IMR-90 (cell line): Measurements from ENCODE around the gene TTLL8. TPM values are rescaled to one million over a fixed set of nuclear protein-coding genes. Genes with fewer than 3 reads are reported as not detected.

Experiments
- ATAC-seq: fragments of 200-7000 bp; cut with Tn5 transposase; 2 replicates; pipeline ENCODE4 v1.9.1; 2020; ENCODE audit warnings: low read depth, mild to moderate bottlenecking, moderate library complexity
- BruUV-seq: library from RNA; stranded (reverse); fragments of 400-500 nt; replicated peaks from 2 replicates; lab custom pipeline; 2021; lab: Mats Ljungman, UMichigan
- CTCF ChIA-PET: fragments of 300-600 bp; formaldehyde crosslinking; extraction: SDS; loops from one replicate; lab custom pipeline; 2021; ENCODE audit warnings: antibody characterized with exemption; lab: Yijun Ruan, JAX
- POLR2A ChIA-PET: fragments of 300-600 bp; sonication (Branson Sonifier 250); formaldehyde crosslinking; loops from one replicate; lab custom pipeline; 2022; ENCODE audit warnings: antibody characterized with exemption; ENCODE audit not compliant: unreplicated experiment; lab: Charles Lee
- DNase-seq: peaks from one replicate; pipeline ENCODE4 v3.0.0; 2013
- H2AFZ ChIP-seq: replicated peaks from 2 replicates; pipeline ENCODE3; 2013; ENCODE audit warnings: low read length, mild to moderate bottlenecking; ENCODE audit not compliant: poor library complexity
- H2AK5ac ChIP-seq: 2 replicates; pipeline ENCODE4 v1.6.1; 2013; ENCODE audit warnings: low read depth, low read length, inconsistent platforms
- H2AK9ac ChIP-seq: replicated peaks from 2 replicates; pipeline ENCODE3; 2013; ENCODE audit warnings: mild to moderate bottlenecking, low read depth, low read length, moderate library complexity; ENCODE audit not compliant: poor library complexity
- H2BK120ac ChIP-seq: 2 replicates; pipeline ENCODE4 v1.6.1; 2013; ENCODE audit warnings: low read depth, low read length, inconsistent platforms
- H2BK15ac ChIP-seq: 3 replicates; pipeline ENCODE4 v1.6.1; 2013; ENCODE audit warnings: low read depth, low read length, inconsistent platforms
- H2BK20ac ChIP-seq: 2 replicates; pipeline ENCODE4 v1.6.1; 2013; ENCODE audit warnings: low read depth, mild to moderate bottlenecking, inconsistent platforms, low read length, moderate library complexity
- H2BK5ac ChIP-seq: 2 replicates; pipeline ENCODE4 v1.6.1; 2013; ENCODE audit warnings: mild to moderate bottlenecking, low read depth, low read length, inconsistent platforms; ENCODE audit not compliant: poor library complexity, severe bottlenecking
- H3K14ac ChIP-seq: replicated peaks from 2 replicates; pipeline ENCODE4 v1.6.1; 2013; ENCODE audit warnings: low read depth, low read length, inconsistent platforms
- H3K18ac ChIP-seq: 2 replicates; pipeline ENCODE4 v1.6.1; 2013; ENCODE audit warnings: low read depth, low read length, control low read depth
- H3K23ac ChIP-seq: 2 replicates; pipeline ENCODE4 v1.6.1; 2013; ENCODE audit warnings: low read depth, low read length, inconsistent platforms
- H3K27ac ChIP-seq: 2 replicates; pipeline ENCODE4 v1.5.1; 2013; ENCODE audit warnings: mild to moderate bottlenecking, control low read depth, low read length; ENCODE audit not compliant: insufficient read depth
- H3K27me3 ChIP-seq: 2 replicates; pipeline ENCODE4 v1.6.1; 2013; ENCODE audit warnings: low read length; ENCODE audit not compliant: control insufficient read depth, insufficient read depth
- H3K36me3 ChIP-seq: 2 replicates; pipeline ENCODE4 v1.6.1; 2013; ENCODE audit warnings: low read length, mixed read lengths; ENCODE audit not compliant: control insufficient read depth, insufficient read depth
- H3K4ac ChIP-seq: 2 replicates; pipeline ENCODE4 v1.6.1; 2013; ENCODE audit warnings: low read depth, low read length, inconsistent platforms
- H3K4me1 ChIP-seq: 2 replicates; pipeline ENCODE4 v1.6.1; 2013; ENCODE audit warnings: low read length, mixed read lengths; ENCODE audit not compliant: control insufficient read depth, insufficient read depth
- H3K4me2 ChIP-seq: 2 replicates; pipeline ENCODE4 v1.6.1; 2013; ENCODE audit warnings: low read depth, mild to moderate bottlenecking, control low read depth, low read length, moderate library complexity
- H3K4me3 ChIP-seq: 2 replicates; pipeline ENCODE4 v1.5.1; 2013; ENCODE audit warnings: low read depth, mild to moderate bottlenecking, control low read depth, low read length, moderate library complexity; ENCODE audit not compliant: insufficient read depth
- H3K56ac ChIP-seq: 2 replicates; pipeline ENCODE4 v1.6.1; 2013; ENCODE audit warnings: low read length, inconsistent platforms; ENCODE audit not compliant: insufficient read depth; ENCODE audit errors: extremely low read depth
- H3K79me1 ChIP-seq, 2 experiments: 2 replicates each; pipeline ENCODE4 v1.6.1; 2013; ENCODE audit warnings: low read length in 2 of 2, inconsistent platforms in 1 of 2, low read depth in 1 of 2
- H3K9ac ChIP-seq: 2 replicates; pipeline ENCODE4 v1.6.1; 2013; ENCODE audit warnings: low read depth, low read length, control low read depth
- H3K9me1 ChIP-seq: 2 replicates; pipeline ENCODE4 v1.6.1; 2013; ENCODE audit warnings: low read length, inconsistent platforms; ENCODE audit not compliant: insufficient read depth
- H3K9me3 ChIP-seq: 2 replicates; pipeline ENCODE4 v1.6.1; 2013; ENCODE audit warnings: low read length; ENCODE audit not compliant: control insufficient read depth, insufficient read depth
- H4K20me1 ChIP-seq: 2 replicates; pipeline ENCODE4 v1.6.1; 2013; ENCODE audit warnings: low read length, inconsistent platforms; ENCODE audit not compliant: insufficient read depth
- H4K5ac ChIP-seq: 2 replicates; pipeline ENCODE4 v1.6.1; 2013; ENCODE audit warnings: mild to moderate bottlenecking, low read depth, low read length, control low read depth
- H4K8ac ChIP-seq, 2 experiments: 2 replicates each; pipeline ENCODE4 v1.6.1; 2013; ENCODE audit warnings: low read depth in 2 of 2, low read length in 2 of 2, control low read depth in 1 of 2, inconsistent platforms in 1 of 2
- H4K91ac ChIP-seq: 2 replicates; pipeline ENCODE4 v1.6.1; 2013; ENCODE audit warnings: low read depth, low read length, inconsistent platforms; ENCODE audit not compliant: insufficient read depth
- BHLHE40 ChIP-seq: fragments of 150-350 bp; IDR thresholded peaks from 2 replicates; pipeline ENCODE4 v1.6.1; 2016; ENCODE audit warnings: mild to moderate bottlenecking, low read depth, low read length
- CEBPB ChIP-seq: IDR thresholded peaks from 2 replicates; pipeline ENCODE4 v1.6.1; 2012; ENCODE audit warnings: low read depth, low read length, improper control_type of control experiment
- ELK1 ChIP-seq: fragments of 150-350 bp; IDR thresholded peaks from 2 replicates; pipeline ENCODE4 v1.6.1; 2016; ENCODE audit warnings: low read depth, mild to moderate bottlenecking, low read length, moderate library complexity, borderline replicate concordance
- FOS ChIP-seq: fragments of 150-350 bp; IDR thresholded peaks from 2 replicates; pipeline ENCODE4 v1.6.1; 2016; ENCODE audit warnings: low read depth, low read length
- MAFK ChIP-seq: IDR thresholded peaks from 2 replicates; pipeline ENCODE4 v1.6.1; 2012; ENCODE audit warnings: low read depth, low read length, improper control_type of control experiment
- POLR2A ChIP-seq: IDR thresholded peaks from 2 replicates; pipeline ENCODE4 v1.6.1; 2012; ENCODE audit warnings: mild to moderate bottlenecking, low read depth, low read length
- RAD21 ChIP-seq: IDR thresholded peaks from 2 replicates; pipeline ENCODE4 v1.6.1; 2012; ENCODE audit warnings: low read length, improper control_type of control experiment
- RCOR1 ChIP-seq: IDR thresholded peaks from 2 replicates; pipeline ENCODE4 v1.6.1; 2012; ENCODE audit warnings: mild to moderate bottlenecking, low read length, improper control_type of control experiment; ENCODE audit not compliant: insufficient replicate concordance
- RFX5 ChIP-seq: IDR thresholded peaks from 2 replicates; pipeline ENCODE4 v1.8.0; 2012; ENCODE audit warnings: low read depth, mild to moderate bottlenecking, low read length, moderate library complexity
- SMC3 ChIP-seq: fragments of 150-350 bp; IDR thresholded peaks from 2 replicates; pipeline ENCODE4 v1.6.1; 2016; ENCODE audit warnings: low read depth, mild to moderate bottlenecking, antibody characterized with exemption, low read length, moderate library complexity
- WGBS, 2 experiments: methylation state at CpG; one replicate each; pipeline versions ENCODE4 v1.1.5 to v1.1.7; 2013; ENCODE audit warnings: missing lambda C conversion rate in 2 of 2; ENCODE audit not compliant: insufficient read length in 1 of 2; ENCODE audit errors: extremely low coverage in 2 of 2; 5-methylcytosine and 5-hydroxymethylcytosine counted together
- dilution Hi-C: fragments of 300-500 bp; cut with HindIII; formaldehyde crosslinking; loops from one replicate; pipeline ENCODE4 v1.14.3; 2018; ENCODE audit warnings: low sequenced_read_pairs; ENCODE audit not compliant: unreplicated experiment
- in situ Hi-C: fragments of 300-500 bp; cut with MboI; formaldehyde crosslinking; loops from 3 replicates; pipeline ENCODE4 v1.14.3; 2019; ENCODE audit warnings: low sequenced_read_pairs, inconsistent platforms, mixed read lengths
- intact Hi-C: fragments of 100-400 bp; cut with micrococcal nuclease; formaldehyde crosslinking; loops from 2 replicates; pipeline ENCODE4 v1.10.0; 2022
- polyA plus RNA-seq, 3 experiments: library from polyadenylated mRNA; depleted of rRNA; stranded (reverse); fragments of >200 nt; gene quantifications; 2 replicates each; pipeline ENCODE4 v1.2.3, GENCODE V29; 2012; ENCODE audit warnings: low replicate concordance in 1 of 3
- total RNA-seq: library from RNA; depleted of rRNA; stranded (reverse); fragments of >200 nt; gene quantifications from 2 replicates; pipeline ENCODE4 v1.2.3, GENCODE V29; 2012

TTLL8 gene
- total and polyA plus RNA-seq, 2 of the 4 experiments (the other 2 are of a cell fraction), result not detected

- H3K9me1 ChIP-seq, result peaks cover 6% of the 10 kb centered on the region; the same call in 1 of the 2 replicates
- in situ Hi-C loops (no loop called here), dilution Hi-C loops (no loop called here), intact Hi-C loops (loop anchor here (5.0 kb wide), 1 partner anchor 55 kb away; no protein-coding TSS in a partner anchor)
- 92% methylated on average over 8 of the region's 12 CpGs; no CpG with 5 or more reads in 1 of the 2 experiments for WGBS, 2 experiments
- H2BK120ac ChIP-seq, result peak overlapping the region; percentile 47
- DNase-seq, result no peak
- ChIA-PET POLR2A (no interaction called here), CTCF (no interaction called here)
- H3K4ac ChIP-seq, result no peak overlapping the region
- ATAC-seq, result no peak
- no peak overlapping the region for H4K8ac ChIP-seq
- no peak overlapping the region for H2AK9ac ChIP-seq
- no peak overlapping the region for H2BK20ac ChIP-seq
- TF ChIP-seq ELK1 (no peak), FOS (no peak), CEBPB (no peak), BHLHE40 (no peak), SMC3 (no peak), MAFK (no peak), RCOR1 (no peak), RFX5 (no peak), POLR2A (no peak), RAD21 (no peak)
- H3K9ac ChIP-seq, result no peak overlapping the region
- H3K4me1 ChIP-seq, result peaks cover 9% of the 10 kb centered on the region; the same call in 1 of the 2 replicates
- no peak overlapping the region for H3K4me2 ChIP-seq
- no peaks in the 10 kb centered on the region for H3K27me3 ChIP-seq
- no peak overlapping the region for H3K56ac ChIP-seq
- H4K5ac ChIP-seq, result peak overlapping the region; percentile 77; the same call in 1 of the 2 replicates
- peak overlapping the region; percentile 25; the same call in 1 of the 2 replicates for H4K91ac ChIP-seq
- no peak overlapping the region for H3K14ac ChIP-seq
- H2AK5ac ChIP-seq, result peak overlapping the region; percentile 54; the same call in 1 of the 2 replicates
- H3K4me3 ChIP-seq, result no peak overlapping the region
- H3K36me3 ChIP-seq, result no peaks in the 10 kb centered on the region
- no peak overlapping the region for H3K23ac ChIP-seq
- H2BK15ac ChIP-seq, result no peak overlapping the region; the same call in 2 of the 3 replicates
- no peaks in the 10 kb centered on the region for H3K79me1 ChIP-seq
- H2BK5ac ChIP-seq, result no peak overlapping the region
- H3K9me3 ChIP-seq, result peaks cover 14% of the 10 kb centered on the region
- H3K18ac ChIP-seq, result peak overlapping the region; percentile 77
- no peaks in the 10 kb centered on the region for H4K20me1 ChIP-seq
- H2AFZ ChIP-seq, result peak overlapping the region; percentile 56
- no TSS peak for BruUV-seq
- H3K27ac ChIP-seq, result no peak overlapping the region
Observed at GRCh38 chr22:50087646-50088045, 29.5 kb upstream of the TTLL8 start.
